ENCODE measurements around the gene STK10.

The STK10 gene

DNA sequence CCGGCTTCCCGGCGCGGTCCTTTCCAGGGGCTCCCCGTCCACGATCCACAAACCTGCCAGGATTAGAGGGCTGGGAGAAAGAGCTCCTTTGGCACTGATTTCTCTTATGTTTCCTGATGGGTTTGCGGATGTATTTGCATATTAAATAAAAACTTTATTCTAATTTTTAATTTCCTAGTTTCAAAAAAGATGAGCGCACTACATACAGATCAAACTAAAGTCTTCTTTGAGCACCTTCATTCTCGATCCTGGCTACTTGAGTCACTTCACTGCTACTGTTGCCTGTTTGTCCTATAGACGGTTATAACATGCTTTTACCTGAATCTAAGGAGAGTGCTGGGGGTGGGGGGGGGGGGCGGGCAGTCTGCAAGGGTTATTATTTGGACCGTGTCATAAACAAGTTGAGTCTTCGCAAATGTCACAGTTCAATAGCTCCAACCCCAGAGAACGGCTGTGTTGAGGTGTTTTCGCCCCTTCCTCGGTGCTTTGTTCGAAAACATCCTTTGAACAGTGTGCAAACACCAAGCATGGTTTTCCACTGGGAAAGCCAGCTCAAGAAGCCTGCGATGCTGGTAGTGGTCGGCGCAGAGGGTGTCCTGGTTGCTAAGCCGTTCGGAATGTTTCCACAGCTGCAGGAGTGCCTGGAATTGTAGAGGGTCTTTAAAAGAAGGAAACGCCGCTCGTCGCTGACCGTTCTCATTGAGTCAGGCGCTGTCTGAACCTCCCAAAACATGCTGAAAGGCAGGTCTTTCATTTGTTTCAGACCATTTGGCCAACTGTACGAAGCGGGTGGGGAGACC is 1.1 kb upstream of the STK10 start:
- no peak for DNase-seq (ENCODE audit: low read depth)

- DNase-seq (ENCODE audit: low read depth): peak; percentile 63
Measured at GRCh38 chr5:172187118-172188032, 649 bp downstream of the STK10 start.

GRCh38 chr5:172186114-172186695 is 1.8 kb downstream of the STK10 start:
- DNase-seq (ENCODE audit: low read depth): no peak

DNA sequence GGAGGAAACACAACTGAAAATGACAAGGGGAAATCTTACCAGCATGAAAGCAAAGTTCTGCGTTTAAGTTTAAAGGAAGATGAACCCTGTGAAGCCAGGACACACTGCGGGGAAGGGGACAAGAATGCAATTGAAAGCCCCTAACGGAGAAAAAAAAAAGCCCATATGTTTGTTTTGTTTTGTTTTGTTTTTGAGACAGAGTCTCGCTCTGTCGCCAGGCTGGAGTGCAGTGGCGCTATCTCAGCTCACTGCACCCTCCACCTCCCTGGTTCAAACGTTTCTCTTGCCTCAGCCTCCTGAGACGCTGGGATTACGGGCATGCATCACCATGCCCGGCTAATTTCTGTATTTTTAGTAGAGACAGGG is 2.9 kb downstream of the STK10 start:
- DNase-seq (ENCODE audit: low read depth): no peak

GRCh38 chr5:172183881-172184280 is 4.1 kb downstream of the STK10 start:
- DNase-seq (ENCODE audit: low read depth): no peak

GRCh38 chr5:172182291-172182690 is 5.7 kb downstream of the STK10 start:
- DNase-seq (ENCODE audit: low read depth): no peak

DNA sequence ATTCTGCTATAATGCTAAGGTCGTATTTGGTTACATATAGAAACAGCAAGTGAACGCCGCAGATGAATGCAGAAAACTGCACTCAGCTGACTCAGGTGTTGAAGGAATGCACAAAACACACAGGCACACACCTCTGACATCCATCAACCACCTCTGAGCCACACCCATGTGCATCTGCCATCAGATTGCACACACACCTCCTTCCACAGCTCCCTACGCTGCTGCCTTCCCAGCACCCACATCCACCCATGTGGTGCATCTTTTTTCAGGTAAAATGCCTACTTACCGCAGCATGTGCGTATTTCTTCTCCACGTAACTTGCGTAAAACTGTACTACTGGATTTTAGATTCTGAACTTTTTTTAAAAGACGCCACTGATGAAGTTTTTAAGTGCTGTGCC is 7.1 kb downstream of the STK10 start:
- DNase-seq (ENCODE audit: low read depth): no peak

DNA sequence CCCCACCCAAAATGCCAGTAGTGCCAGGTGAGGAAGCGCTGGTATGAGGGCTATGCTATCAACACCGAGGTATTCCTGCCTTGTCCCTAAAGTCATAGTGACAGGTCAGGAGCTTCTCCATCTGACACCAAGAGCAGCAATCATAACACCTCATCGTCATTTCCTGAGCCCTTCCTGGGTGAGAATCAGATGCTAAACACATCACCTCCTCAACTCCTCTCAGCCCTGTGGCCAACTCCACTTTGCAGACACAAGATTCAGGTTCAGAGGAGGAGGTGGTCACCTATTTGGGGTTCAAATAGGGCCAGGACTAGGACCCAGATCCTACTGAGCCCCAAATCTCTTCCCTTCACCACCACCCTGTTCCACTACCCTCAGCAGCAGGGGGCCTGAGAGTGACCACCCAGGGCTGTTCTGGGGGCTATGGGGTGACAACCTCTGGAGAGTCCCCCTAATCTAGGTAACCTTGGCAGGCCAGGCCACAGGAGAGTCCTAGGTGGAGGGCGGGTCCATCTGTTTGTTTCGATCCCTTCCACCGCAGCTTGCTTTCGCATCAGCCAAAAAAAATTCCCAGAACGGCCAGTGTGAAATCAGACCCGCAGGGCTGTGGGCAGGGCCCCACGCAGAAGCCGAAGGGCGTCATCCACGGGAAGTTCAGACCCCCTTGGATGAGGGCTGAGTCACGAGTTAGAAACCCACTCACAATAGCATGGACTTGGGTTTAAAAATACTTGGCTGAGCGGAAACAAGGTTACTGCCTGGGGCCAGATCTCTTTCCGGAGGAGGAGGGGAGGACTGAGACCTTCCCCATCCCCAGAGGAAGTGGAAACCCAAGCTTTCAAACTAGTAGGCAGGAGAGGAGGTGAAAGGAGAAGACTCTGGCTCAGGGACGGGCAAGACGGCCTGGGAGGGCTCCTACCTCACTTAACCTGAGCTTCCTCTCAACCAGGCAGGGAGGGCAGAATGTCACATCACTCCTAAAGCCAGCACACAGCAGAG is 8.7 kb downstream of the STK10 start:
- no peak for DNase-seq (ENCODE audit: low read depth)

GRCh38 chr5:172178301-172178987 is 9.6 kb downstream of the STK10 start:
- DNase-seq (ENCODE audit: low read depth): no peak

DNA sequence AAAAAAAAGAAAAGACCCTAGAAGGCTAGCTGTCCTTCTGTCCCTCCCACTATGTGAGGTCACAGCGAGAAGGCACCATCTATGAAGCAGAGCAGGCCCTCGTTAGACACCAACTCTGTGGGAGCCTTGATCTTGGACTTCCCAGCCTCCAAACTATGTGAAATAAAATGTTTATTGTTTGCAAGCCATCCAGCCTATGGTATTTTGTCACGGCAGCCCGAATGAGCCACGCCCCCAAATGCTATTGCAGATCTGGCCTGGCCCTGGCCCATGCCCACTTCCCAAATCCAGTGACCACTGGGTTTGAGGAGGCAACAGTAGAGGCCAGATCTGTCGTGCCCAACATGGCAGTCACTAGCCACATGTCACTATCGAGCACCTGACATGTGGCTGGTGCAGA is 10.8 kb downstream of the STK10 start:
- no peak for DNase-seq (ENCODE audit: low read depth)

DNA sequence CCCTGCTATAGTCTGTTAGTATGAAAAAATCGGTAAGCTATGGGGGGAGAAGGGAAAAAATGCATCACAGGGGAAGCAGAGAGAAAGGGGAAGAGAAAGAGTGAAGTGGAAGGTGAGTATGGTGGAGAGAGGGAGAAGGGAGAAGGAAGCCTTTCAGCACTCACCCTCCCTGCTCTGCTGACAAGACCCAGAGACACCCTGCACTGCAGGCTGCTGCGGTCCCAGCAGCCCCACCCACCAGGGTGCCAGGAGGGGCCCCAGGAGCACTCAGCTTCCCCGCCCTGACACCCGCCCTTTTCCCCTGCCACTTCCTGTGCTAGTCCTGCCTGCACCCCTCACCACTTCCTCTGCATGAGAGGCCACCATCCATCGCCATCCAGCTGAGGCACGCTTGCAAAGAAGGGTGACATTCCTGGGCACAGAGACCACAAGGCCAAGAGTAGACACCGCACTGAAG is 12.7 kb downstream of the STK10 start:
- peak; percentile 85 for DNase-seq (ENCODE audit: low read depth)

- peak; percentile 78 for DNase-seq (ENCODE audit: low read depth)
Measured at GRCh38 chr5:172173564-172174153, 14.4 kb downstream of the STK10 start.

DNA sequence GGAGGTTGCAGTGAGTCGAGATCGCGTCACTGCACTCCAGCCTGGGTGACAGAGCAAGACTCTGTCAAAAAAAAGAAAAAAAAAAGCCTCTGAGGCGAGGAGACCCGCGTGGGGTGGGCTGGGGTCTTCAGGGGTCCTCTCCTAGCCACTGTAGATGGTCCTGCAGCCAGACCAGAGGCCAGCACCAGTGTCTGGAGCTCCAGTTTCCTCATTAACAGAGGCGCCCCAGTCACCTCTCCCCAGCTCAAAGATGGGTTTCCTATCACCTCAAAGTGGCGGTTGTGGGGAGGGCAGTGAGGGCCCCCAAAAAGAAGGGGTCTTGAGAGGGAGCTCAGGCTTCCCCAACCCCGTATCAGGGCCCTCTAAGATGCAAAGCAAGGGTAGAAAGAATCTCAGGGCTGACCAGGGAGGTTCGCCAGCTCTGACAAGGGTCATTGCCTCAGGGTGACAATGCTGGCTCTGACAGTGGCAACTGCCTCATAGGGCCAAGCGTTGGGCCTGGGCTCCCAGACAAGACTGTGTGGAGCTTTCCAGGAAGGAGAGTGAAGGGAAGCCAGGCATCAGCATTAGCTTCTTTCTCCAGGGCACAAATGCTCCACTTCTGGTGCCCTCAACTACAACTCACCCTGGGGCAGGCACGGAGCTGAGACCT is 15.0 kb downstream of the STK10 start:
- DNase-seq (ENCODE audit: low read depth): no peak

DNA sequence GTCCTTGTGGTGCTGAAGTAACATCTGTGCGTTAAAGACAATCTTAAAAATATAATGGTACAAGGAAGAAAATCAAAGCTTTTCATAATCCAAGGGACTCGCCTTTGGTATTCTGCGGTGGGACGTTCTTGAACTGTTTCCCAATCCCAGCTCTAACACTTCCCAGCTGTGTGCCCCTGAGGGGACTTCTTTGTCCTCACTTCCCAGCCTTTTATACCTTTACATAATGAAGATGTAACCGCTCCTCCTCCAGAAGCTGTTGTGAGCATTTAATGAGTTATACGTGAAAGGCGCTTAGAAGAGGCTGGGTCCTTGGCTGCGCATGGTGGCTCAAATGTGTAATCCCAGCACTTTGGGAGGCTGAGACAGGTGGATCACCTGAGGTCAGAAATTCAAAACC is 16.9 kb downstream of the STK10 start:
- DNase-seq (ENCODE audit: low read depth): no peak

DNA sequence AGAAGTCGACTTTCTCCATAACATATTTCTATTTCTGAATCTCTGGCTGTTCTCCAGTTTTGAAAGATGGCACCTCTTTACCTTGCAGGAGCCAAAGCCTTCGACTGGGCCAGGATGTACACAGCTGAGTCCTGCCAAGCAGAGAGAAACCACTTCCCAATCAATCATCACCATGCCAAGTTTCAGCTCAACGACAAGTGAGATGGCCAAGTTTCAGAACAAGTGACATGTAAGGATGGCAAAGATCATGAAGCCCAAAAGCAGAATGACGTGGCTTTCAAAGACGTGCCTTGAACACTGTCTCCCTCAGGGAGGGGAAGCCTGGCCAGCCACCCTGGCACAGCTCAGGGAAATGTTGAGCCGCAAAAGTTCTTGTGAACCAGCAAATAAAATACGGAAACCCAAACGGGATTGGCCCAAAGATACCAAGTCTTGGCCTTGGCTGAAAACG is 17.7 kb downstream of the STK10 start:
- no peak for DNase-seq (ENCODE audit: low read depth)

DNA sequence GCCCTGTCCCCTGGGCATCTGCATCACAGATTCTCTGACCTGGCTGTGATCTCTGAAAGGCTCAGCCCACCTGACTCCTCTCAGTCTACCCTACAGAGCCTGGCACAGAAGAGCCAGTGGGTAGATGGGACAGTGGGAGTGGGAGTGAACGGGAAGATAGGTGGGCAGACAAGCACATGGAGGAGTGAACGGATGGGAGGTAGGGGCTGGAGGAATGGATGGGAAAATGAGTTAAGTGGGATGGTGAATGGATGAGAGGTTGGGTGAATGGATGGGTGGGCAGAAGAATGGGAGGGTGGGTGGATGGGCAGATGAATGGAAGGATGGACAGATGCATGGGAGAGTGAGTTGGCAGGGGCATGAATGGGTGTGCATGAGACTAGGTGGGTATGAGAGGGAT is 18.8 kb downstream of the STK10 start:
- DNase-seq (ENCODE audit: low read depth): no peak

DNA sequence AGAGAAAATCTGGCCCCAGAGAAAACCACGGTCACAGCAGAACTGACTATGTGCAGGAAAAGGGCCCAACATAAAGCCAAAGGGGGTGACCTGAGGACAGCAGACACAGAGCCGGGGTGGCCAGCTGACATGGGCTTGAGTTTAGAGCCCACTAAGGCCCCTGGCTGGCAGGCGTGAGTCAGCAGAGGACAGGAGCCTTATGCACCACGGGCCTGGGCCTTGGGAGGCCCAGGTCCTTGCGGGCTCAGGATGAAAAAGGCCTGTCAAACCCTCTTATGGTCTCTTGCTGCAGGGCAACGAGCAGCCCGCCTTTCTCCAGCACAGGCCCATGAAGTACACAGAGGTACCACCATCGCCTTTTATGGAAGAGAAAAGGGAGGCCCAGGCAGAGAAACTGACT is 19.7 kb downstream of the STK10 start:
- no peak for DNase-seq (ENCODE audit: low read depth)

DNA sequence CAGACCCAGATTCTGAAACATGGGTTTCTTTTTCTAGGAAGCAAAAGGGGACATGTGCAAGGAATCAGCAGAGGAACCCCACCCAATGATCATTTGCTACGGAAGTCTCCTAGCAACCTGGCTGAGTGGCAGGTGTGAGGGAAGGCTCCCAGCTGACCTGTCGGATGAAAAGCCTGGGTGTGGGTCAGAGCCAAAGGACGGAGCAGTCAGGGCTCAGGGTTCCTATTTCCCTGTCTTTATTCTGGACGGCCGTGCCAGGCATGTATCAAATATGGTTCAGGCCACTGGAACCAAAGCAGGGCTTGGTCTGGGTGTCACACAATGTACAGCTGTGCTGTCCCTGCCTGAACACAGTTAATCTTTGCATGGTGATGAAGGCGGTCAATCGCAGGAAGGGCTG is 20.1 kb downstream of the STK10 start:
- DNase-seq (ENCODE audit: low read depth): no peak

GRCh38 chr5:172166030-172166826 is 21.8 kb downstream of the STK10 start:
- DNase-seq (ENCODE audit: low read depth): no peak
